K562 (cell line): ENCODE results near the gene GLT8D2. TPM values are rescaled to one million over a fixed set of nuclear protein-coding genes. Genes with fewer than 3 reads are reported as not detected.
"Not testable (repeated sequence)": the region's sequence is repeated elsewhere in the genome, so short reads cannot be mapped to it uniquely, and the experiment has no call there.

Source experiments
- ATAC-seq: fragments of 200-7000 bp; cut with Tn5 transposase; 3 replicates; pipeline ENCODE4 v1.9.1; 2020; ENCODE audit warnings: moderate library complexity
- BruUV-seq: library from RNA; stranded (reverse); fragments of 400-500 nt; replicated peaks from 2 replicates; lab custom pipeline; 2021; lab: Mats Ljungman, UMichigan
- CTCF ChIA-PET: fragments of 300-600 bp; formaldehyde crosslinking; extraction: SDS; loops from one replicate; lab custom pipeline; 2021; ENCODE audit warnings: low intra/inter-chr PET ratio; lab: Yijun Ruan, JAX
- POLR2A ChIA-PET: fragments of 300-600, 350-650 bp; sonication (Branson Sonifier 250); formaldehyde crosslinking; extraction: SDS; loops from one replicate; lab custom pipeline; 2021; ENCODE audit warnings: antibody characterized with exemption, inconsistent platforms; lab: Yijun Ruan, JAX
- DNase-seq, 4 experiments: peaks; one replicate each; pipeline versions ENCODE4 v3.0.0 to v3.0.0-alpha.2; 2011 to 2018; ENCODE audit warnings: low spot score in 3 of 4, mixed read lengths in 3 of 4; ENCODE audit errors: extremely low read depth in 1 of 4
- FAIRE-seq: peaks from 2 replicates; lab custom pipeline; 2011; peaks lifted over from hg19 to GRCh38; lab: Jason Lieb, UNC
- H2AFZ ChIP-seq: 2 replicates; pipeline ENCODE4 v1.6.0; 2011; ENCODE audit warnings: low read depth, low read length, control low read depth, inconsistent platforms
- H3K27ac ChIP-seq: fragments of 200-600 bp; 3 replicates; pipeline ENCODE4 v1.8.0; 2011; ENCODE audit warnings: low read depth, mild to moderate bottlenecking, control low read depth, inconsistent platforms, low read length, moderate library complexity, mixed read lengths; ENCODE audit errors: extremely low read depth
- H3K27me3 ChIP-seq, 2 experiments: fragments of 300-600 bp in 1 of 2; 2 replicates in 1 of 2; 3 replicates in 1 of 2; pipeline versions ENCODE4 v1.6.0 to v1.8.0; 2011; ENCODE audit warnings: inconsistent platforms in 2 of 2, low read length in 2 of 2, mild to moderate bottlenecking in 1 of 2, mixed read lengths in 1 of 2, moderate library complexity in 1 of 2; ENCODE audit not compliant: control insufficient read depth in 2 of 2, insufficient read depth in 2 of 2
- H3K36me3 ChIP-seq: fragments of 300-600 bp; 3 replicates; pipeline ENCODE4 v1.8.0; 2011; ENCODE audit warnings: mild to moderate bottlenecking, low read length, inconsistent platforms; ENCODE audit not compliant: control insufficient read depth, insufficient read depth
- H3K4me1 ChIP-seq, 2 experiments: fragments of 200-600 bp in 1 of 2; replicated peaks in 1 of 2; 2 replicates in 1 of 2; 3 replicates in 1 of 2; pipeline versions ENCODE4 v1.5.1 to v1.8.0; 2011; ENCODE audit warnings: inconsistent platforms in 2 of 2, low read length in 2 of 2, mild to moderate bottlenecking in 1 of 2, mixed read lengths in 1 of 2, moderate library complexity in 1 of 2; ENCODE audit not compliant: control insufficient read depth in 2 of 2, insufficient read depth in 2 of 2
- H3K4me2 ChIP-seq: 2 replicates; pipeline ENCODE4 v1.6.1; 2011; ENCODE audit warnings: low read length, control low read depth, inconsistent platforms, mixed read lengths; ENCODE audit not compliant: insufficient read depth
- H3K4me3 ChIP-seq: fragments of 200-600 bp; sonication (generic), shearing (Covaris generic); 2 replicates; pipeline ENCODE4 v1.5.1; 2016; ENCODE audit warnings: control low read depth, inconsistent platforms
- H3K79me2 ChIP-seq: fragments of 200-600 bp; 3 replicates; pipeline ENCODE4 v1.8.0; 2011; ENCODE audit warnings: low read length, inconsistent platforms; ENCODE audit not compliant: control insufficient read depth, insufficient read depth
- H3K9ac ChIP-seq, 2 experiments: 2 replicates each; pipeline versions ENCODE4 v1.6.0 to v1.6.1; 2011; ENCODE audit warnings: low read depth in 2 of 2, low read length in 2 of 2, control low read depth in 1 of 2, inconsistent platforms in 1 of 2, mild to moderate bottlenecking in 1 of 2, mixed read lengths in 1 of 2; ENCODE audit not compliant: insufficient read depth in 1 of 2
- H3K9me1 ChIP-seq: one replicate; pipeline ENCODE4 v1.6.0; 2011; ENCODE audit warnings: inconsistent platforms, mild to moderate bottlenecking, low read length, moderate library complexity; ENCODE audit not compliant: control insufficient read depth, insufficient read depth
- H3K9me3 ChIP-seq: replicated peaks from 2 replicates; pipeline ENCODE4 v1.5.1; 2011; ENCODE audit warnings: low read depth, low read length, inconsistent platforms; ENCODE audit not compliant: control insufficient read depth, insufficient read depth
- H4K20me1 ChIP-seq: replicated peaks from 2 replicates; pipeline ENCODE4 v1.6.1; 2011; ENCODE audit warnings: low read length, inconsistent platforms, mixed read lengths; ENCODE audit not compliant: control insufficient read depth, insufficient read depth
- RBM25 ChIP-seq: fragments of 200-400 bp; formaldehyde crosslinking; IDR thresholded peaks from 2 replicates; pipeline ENCODE4 v1.6.1; 2018; ENCODE audit warnings: low read length, low read depth, moderate library complexity; ENCODE audit not compliant: severe bottlenecking
- ZNF146 ChIP-seq: IDR thresholded peaks from one replicate; pipeline ENCODE4 v1.6.1; 2018; ENCODE audit warnings: missing compliant biosample characterization; ENCODE audit not compliant: unreplicated experiment
- WGBS: fragments of 100-300 bp; shearing (Covaris generic); methylation state at CpG from one replicate; pipeline ENCODE4 v1.1.6; 2016; ENCODE audit warnings: low coverage, mixed read lengths; ENCODE audit not compliant: insufficient coverage; ENCODE audit errors: missing lambda C conversion rate; 5-methylcytosine and 5-hydroxymethylcytosine counted together
- in situ Hi-C: fragments of 300-500 bp; cut with MboI; formaldehyde crosslinking; loops from 4 replicates; pipeline ENCODE4 v1.15.0; 2018; ENCODE audit warnings: inconsistent platforms, mixed read lengths
- intact Hi-C: fragments of 100-400 bp; cut with micrococcal nuclease; formaldehyde crosslinking; loops from 2 replicates; pipeline ENCODE4 v1.14.2; 2022
- polyA plus RNA-seq, 8 experiments: library from polyadenylated mRNA; depleted of rRNA in 4 of 8; stranded (reverse) in 5 of 8; unstranded in 3 of 8; fragments of >200 nt; fragmentation: Nextera tagmentation in 2 of 8; fragmentation: Illumina TruSeq in 1 of 8; extraction: Ambion mirVana in 2 of 8; extraction: Trizol in 1 of 8; gene quantifications; 2 replicates each; pipeline versions ENCODE4 v1.2.1 to v1.2.3, GENCODE V29; 2011 to 2014; ENCODE audit warnings: inconsistent platforms in 1 of 8, missing spikeins in 1 of 8
- total RNA-seq, 7 experiments: library from RNA; depleted of rRNA in 6 of 7; stranded (reverse); fragments of >200 nt in 6 of 7; fragmentation: Illumina TruSeq in 2 of 7; extraction: Trizol in 2 of 7; gene quantifications; 2 replicates each; pipeline versions ENCODE4 v1.2.1 to v1.2.3, GENCODE V29; 2011 to 2021; ENCODE audit warnings: low replicate concordance in 1 of 7
- TF ChIP-seq, protein P1 (sequence below): fragments of 250-450 bp; sonication (Bioruptor Pico); IDR thresholded peaks from 2 replicates; pipeline ENCODE4 v1.8.0; 2022; ENCODE audit warnings: moderate library complexity, mild to moderate bottlenecking, inconsistent platforms

Gene GLT8D2
- total and polyA plus RNA-seq, 9 of the 15 experiments (the other 6 are each of a cell fraction or from before 2014, with no cell fraction given) = 0.18 to 0.27 (median 0.18) TPM; not detected in 6

DNA sequence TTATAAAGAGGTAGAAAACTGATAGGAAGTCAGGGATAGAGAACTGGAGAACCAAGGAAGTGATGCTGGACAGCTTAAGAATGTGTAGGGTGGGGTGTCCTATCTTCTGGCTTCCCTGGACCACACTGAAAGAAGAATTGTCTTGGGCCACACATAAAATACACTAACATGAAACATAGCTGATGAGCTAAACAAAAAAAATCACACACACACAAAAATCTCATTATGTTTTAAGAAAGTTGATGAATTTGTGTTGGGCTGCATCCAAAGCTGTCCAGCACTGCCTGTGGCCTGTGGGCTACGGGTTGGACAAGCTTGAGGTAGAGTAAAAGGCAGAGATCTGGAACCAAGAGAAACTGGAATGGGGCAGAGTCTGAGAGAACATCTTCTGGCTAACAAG, 7.4 kb downstream of the GLT8D2 start (continued):
- TF ChIP-seq, protein P1, sequence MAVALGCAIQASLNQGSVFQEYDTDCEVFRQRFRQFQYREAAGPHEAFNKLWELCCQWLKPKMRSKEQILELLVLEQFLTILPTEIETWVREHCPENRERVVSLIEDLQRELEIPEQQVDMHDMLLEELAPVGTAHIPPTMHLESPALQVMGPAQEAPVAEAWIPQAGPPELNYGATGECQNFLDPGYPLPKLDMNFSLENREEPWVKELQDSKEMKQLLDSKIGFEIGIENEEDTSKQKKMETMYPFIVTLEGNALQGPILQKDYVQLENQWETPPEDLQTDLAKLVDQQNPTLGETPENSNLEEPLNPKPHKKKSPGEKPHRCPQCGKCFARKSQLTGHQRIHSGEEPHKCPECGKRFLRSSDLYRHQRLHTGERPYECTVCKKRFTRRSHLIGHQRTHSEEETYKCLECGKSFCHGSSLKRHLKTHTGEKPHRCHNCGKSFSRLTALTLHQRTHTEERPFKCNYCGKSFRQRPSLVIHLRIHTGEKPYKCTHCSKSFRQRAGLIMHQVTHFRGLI (CRISPR knock-in tag) = no peak

- not testable (repeated sequence) for H3K4me1 ChIP-seq
These were observed 10.2 kb downstream of the GLT8D2 start for GRCh38 chr12:104039769-104040168.

More at GRCh38 chr12:104039769-104040168, 10.2 kb downstream of the GLT8D2 start:
- H4K20me1 ChIP-seq, FAIRE-seq, H3K4me3 ChIP-seq, H2AFZ ChIP-seq, CTCF ChIA-PET, H3K27ac ChIP-seq, BruUV-seq, H3K79me2 ChIP-seq, intact Hi-C loops, H3K9me3 ChIP-seq, in situ Hi-C loops, POLR2A ChIA-PET, H3K4me2 ChIP-seq, ATAC-seq, H3K9me1 ChIP-seq, H3K36me3 ChIP-seq, H3K9ac ChIP-seq, DNase-seq: not testable (repeated sequence)
- TF ChIP-seq ZNF146 (peak; percentile 90), RBM25 (peak; percentile 12)
- peaks cover 17 to 26% of the 10 kb centered on the region in 2 experiments for H3K27me3 ChIP-seq
- 0% methylated on average over 1 of the region's 1 CpG for WGBS
